ENCODE measurements around the gene SLC2A2.

DNA sequence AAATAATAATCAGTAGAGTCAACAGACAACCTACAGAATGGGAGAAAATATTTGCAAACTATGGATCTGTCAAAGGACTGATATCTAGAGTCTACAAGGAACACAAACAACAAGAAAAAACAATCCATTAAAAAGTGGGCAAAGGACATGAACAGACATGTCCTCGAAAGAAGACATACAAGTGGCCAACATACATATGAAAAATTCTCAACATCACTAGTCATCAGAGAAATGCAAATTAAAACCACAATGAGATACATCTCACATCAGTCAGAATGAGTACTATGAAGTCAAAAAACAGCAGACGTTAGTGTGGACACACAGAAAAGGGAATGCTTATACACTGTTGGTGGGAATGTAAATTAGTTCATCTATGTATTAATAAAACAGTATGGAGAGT is 33.7 kb downstream of the SLC2A2 start:
- TF ChIP-seq, protein P1, sequence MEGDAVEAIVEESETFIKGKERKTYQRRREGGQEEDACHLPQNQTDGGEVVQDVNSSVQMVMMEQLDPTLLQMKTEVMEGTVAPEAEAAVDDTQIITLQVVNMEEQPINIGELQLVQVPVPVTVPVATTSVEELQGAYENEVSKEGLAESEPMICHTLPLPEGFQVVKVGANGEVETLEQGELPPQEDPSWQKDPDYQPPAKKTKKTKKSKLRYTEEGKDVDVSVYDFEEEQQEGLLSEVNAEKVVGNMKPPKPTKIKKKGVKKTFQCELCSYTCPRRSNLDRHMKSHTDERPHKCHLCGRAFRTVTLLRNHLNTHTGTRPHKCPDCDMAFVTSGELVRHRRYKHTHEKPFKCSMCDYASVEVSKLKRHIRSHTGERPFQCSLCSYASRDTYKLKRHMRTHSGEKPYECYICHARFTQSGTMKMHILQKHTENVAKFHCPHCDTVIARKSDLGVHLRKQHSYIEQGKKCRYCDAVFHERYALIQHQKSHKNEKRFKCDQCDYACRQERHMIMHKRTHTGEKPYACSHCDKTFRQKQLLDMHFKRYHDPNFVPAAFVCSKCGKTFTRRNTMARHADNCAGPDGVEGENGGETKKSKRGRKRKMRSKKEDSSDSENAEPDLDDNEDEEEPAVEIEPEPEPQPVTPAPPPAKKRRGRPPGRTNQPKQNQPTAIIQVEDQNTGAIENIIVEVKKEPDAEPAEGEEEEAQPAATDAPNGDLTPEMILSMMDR (optimal IDR thresholded peaks at IDR 0.05 in 1 of 3, IDR thresholded peaks at IDR 0.05 in 1 of 3, conservative IDR thresholded peaks at IDR 0.05 in 1 of 3; ENCODE audit: extremely low read depth in 1 of 3, insufficient read depth in 2 of 3, low read length in 3 of 3): no peak
- TF ChIP-seq EZH2 (IDR thresholded peaks at IDR 0.05; ENCODE audit: low read length): no peak

Data from keratinocyte (primary cell).